Skin of body (tissue), 2 donors: ENCODE results near the gene BCAP31. TPM values are rescaled to one million over a fixed set of nuclear protein-coding genes. Genes with fewer than 3 reads are reported as not detected.
"Not testable (repeated sequence)": the region's sequence is repeated elsewhere in the genome, so short reads cannot be mapped to it uniquely, and the experiment has no call there.

Source experiments
- DNase-seq: peaks from one replicate; lab custom pipeline; 2025; lab: John Stamatoyannopoulos, UW
- total RNA-seq: library from RNA; depleted of rRNA; stranded (reverse); fragments of >200 nt; gene quantifications from one replicate; pipeline ENCODE4 v1.2.3, GENCODE V29; 2014

The BCAP31 gene
- total RNA-seq, 1 donor from 2014 or later = 92.8 TPM

DNA sequence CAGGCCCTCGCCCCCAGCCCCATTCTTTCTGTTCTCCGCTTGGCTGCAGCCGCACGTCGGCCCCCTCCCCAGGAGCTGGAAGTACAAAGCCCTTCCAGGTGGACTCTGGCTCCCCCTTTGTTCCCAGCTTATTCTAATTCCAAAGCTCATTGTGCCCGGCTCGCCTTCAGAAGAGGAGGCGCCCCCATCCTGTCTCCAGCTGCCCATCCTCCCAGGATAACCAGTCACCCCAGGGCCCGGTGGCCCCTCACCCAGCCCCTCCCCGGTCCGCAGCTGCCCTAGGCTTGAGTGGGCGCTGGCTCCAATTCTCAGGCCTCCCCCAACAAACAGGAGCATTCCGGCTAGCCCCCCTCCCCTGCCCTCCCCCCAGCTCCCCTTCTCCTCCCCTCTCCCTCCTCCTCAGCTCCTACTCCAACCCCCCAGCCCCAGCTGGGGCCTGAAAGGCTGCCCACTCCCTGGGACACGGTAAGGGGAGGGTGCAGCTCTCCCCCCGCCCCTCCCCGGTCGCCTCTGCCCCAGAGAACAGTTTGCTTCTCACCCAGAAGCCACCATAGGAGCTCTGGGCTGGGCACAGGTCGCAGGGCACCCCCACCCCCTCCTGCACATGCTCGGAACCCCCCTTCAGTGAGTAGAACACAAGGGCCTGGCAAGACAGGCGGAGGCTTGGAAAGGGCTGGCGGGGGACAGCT, 39.6 kb downstream of the BCAP31 start:
- DNase-seq = no peak

- DNase-seq = not testable (repeated sequence)
These were observed 40.7 kb downstream of the BCAP31 start for GRCh38 chrX:153683486-153683885.

DNA sequence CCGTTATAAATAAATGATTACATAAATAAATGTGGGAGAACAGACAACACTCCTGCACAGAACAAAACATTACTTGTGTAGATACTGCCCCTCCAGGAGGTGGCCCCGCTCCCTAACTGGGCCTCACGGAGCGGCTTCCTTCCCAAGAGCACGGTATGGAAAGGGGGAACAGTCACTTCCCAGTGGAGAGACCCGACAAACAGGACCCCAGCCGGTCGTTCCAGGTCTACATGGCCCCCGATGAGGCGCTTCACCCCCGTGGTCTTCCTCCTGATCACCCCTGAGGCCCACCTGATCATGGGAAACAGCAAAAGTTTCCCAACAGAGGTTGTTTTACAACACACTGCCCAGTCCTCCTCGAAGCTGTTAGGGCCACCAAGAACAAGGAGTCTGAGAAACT, 43.0 kb downstream of the BCAP31 start:
- DNase-seq = no peak

DNA sequence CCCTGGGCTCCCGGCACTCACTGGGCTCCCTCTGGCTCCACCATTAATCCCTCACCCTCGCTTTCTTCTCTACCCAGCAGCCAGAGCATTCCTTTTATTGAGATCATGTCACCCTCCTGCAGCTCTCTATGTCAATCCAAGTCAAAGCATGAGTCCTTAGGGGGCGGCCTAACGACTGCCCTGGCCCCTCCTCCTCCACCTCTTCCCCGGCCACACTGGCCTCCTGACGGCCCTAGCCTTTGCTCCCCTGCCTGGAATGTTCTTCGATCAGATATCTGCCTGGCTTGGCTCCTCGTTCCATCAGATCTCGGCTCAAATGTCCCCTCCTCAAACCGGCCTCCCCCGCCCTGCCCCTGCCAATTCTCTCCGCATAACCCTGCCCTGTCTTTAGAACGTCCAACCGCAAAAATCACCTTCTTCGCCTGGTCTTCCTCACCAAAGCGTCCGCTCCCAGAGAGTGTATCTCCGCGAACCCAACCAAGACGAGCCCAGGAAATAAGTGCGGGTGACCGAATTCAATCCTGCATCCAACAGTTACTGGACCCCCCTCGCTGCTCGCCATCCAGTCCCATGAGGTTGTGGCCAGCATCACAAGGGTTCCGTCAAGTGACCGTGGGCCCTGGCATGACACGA, 49.9 kb downstream of the BCAP31 start:
- no peak for DNase-seq

DNA sequence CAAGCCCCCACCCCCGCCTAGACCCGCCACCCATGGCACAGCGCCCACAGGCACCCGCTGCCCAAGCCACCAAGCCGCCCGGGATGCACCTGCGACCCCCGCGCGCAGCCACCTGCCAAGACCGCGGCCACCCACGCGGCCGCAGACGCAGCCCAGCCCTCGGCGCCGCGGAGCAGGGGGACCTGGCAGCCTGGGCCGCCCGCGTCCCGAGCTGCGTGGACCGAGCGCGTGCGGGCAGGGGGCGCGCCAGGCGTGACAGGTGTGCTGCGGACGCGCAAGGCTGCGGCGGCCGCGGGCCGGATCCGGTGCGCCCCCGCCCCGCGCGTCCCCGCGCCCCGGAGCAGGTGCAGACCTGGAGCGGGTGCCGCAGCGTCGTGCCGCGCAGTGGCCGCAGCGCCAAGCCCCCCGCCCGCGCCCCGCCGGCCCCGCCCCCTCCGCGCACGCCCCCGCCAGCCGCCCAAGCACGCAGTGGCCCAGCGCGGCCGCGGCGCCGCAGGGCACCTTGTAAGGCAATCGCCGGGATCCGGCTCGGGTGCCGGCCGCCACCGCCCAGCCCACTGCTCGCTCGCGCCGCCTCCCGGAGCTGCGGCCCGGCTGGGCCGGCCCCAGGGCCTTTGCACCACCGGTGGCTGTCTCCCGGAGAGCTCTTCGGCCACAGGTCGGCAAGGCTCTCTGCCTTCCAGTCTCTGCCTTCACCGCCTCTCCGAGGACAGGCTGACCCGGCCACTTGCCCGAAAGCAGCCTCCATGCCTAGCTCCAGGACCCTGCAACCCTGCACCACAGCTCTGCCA, 50.6 kb downstream of the BCAP31 start, which contains the start of gene PNCK:
PNCK (minus strand) TSS at position 386 of the 791 bp plus-strand sequence. CDS start 737 bp downstream, outside the sequence.
- no peak for DNase-seq

DNA sequence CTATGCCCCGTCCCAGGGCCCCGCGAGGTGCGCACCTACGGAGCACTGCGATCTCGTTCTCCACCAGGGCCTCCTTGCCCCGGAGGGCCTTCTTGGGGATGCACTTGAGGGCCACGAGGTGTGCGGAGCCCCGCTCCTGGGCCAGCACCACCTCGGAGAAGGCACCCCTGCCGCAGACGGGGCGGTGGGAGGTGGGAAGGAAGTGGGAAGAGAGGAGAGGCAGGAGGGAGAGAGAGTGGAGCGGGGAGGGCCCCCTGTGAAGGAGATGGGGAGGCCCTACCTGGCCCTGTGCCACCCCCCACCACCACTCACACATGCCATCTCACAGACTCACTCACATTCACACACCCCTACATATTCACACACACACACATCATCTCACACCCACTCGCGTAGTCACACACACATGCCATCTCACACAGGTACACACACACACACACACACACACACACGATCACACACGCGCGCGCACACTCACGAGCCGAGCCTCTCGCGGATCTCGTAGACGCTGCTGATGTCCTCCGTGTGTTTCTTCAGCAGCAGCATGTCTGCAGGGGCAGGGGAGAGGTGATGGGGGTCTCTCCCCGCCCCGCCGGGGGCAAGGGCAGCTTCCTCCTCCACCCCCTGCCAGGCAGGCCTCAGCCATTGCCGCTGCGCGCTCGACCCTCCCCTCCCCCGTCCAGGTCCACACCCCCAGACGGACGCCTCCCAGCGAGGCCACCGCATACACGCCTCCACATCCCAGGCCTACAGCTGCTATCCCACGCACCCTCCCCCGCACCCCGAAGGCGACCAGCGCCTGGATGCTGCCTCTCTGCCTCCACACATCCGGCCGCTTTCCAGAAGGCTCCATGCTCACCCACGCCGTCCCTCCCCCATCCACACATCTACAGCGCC, 51.4 kb downstream of the BCAP31 start:
- DNase-seq = no peak

GRCh38 chrX:153671589-153672530, 52.3 kb downstream of the BCAP31 start:
- DNase-seq = no peak

GRCh38 chrX:153670748-153671588, 53.2 kb downstream of the BCAP31 start:
- DNase-seq = no peak

DNA sequence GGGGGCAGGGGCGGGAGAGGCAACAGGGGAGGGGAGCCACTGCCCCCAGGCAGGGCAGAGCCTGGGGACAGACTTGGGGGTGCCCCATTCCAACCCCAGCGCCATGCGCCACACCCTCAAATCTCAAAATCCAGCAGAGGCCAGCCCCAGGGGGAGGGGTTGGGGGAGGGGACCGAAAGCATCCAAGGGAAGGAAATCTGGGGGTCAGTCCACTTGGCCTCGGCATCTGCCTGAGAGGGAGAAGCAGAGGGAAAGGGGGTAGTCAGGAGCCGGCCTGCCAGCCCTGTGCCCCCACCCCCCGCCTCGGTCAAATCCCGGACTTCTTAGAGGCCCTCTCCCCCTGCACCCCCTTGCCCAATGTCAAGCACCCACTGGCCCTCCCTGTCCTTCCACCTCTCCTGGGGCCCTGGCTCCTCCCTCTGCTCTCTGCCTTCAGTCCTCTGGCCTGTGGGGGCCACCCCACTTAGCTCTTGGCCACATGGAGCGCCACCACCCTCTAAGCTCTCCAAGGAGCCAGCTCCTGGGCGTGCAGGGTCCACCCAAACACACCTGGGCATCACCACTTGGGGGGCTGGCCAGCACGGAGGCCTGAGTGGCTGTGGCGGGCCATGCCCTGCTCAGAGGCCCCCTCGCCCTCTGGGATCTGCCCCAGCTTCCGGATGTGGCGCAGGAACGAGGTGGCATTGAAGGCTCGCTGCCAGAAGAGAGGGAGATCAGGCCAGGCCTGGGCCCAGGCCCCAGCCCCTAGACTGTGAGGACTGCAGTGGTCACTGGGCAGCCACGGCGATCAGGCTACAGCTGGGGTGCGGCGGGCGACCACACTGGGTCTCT, 54.1 kb downstream of the BCAP31 start:
- DNase-seq = no peak

DNA sequence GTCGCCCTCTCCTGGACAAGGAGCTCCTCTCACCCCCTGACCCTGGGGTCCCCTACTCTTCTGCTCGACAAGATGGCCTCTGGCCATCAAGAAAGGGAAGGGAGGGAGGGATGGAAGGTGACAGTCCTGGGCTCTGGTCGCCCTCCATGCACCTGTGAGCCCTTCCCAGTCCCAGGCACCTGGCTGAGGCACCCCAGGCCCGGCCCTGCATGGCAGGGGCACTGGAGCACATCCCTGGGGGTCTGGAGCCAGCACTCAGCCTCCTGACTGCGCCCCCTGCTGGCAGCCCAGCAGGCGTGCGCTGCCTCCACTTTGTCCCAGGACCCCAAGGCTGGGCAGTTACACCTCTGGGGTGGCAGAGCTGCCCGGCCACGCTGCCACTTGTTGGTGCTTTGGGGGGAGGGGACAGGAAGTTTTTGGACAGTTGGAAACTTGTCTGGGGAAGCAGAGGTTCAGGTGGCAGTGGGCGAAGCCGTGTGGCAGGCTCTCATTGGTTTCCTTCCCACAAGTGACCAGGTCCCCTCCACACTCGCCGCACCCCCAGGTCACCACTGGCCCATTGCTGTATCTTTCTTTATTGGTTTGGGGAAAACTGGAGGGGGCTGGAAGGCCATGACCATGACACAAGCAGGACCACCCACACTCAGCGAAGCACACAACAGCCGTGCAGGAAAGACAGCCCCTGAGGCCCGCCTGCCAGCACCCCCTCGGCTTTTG, 54.9 kb downstream of the BCAP31 start:
- DNase-seq = no peak

GRCh38 chrX:153668423-153669173, 55.6 kb downstream of the BCAP31 start:
- DNase-seq = no peak

GRCh38 chrX:153667956-153668396, 56.2 kb downstream of the BCAP31 start:
- peak; percentile 36 for DNase-seq

GRCh38 chrX:153667281-153667955, 56.8 kb downstream of the BCAP31 start:
- DNase-seq = no peak

DNA sequence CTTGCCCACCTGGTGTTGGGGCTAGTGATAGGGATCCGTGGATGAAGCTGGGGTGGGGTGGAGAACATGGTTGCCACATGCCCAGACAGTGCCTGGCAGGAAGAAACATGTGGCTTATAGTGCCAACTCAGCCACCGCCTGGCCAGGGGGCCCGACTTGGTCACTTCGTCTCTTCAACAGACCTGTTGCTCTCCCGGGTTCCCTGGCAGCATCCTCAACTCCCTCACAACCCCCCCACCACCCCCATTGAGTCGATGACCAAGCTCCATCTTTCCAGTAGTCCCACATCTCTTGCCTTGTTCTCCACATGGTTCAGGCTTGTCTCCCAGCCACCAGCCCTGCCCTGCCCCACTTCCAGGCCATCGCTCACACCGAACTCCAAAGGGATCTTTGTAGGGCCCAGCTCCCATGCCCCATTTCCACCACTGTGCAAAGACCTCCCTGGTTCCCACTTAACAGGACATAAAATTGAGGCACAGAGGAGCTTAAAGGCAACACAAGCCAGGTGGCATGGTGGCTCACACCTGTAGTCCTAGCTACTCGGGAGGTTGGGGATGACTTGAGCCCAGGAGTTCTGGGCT, 58.4 kb downstream of the BCAP31 start:
- DNase-seq = no peak

GRCh38 chrX:153662266-153662665, 61.9 kb downstream of the BCAP31 start:
- no peak for DNase-seq

DNA sequence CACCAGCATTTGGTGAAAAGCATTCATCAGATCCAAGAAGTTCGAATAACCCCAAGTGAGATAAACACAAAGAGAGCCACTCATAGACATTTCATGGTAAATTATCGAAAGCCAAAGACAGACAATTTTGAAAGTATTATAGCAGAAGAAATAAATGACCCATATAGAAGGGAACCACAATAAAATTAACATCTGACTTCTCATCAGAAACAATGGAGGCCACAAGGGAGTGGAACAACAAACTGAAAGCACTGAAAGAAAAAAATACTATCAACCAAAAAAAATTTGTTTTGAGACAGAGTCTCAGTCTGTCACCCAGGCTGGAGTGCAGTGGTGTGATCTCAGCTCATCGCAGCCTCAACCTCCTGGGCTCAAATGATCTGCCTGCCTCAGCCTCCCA, 64.9 kb downstream of the BCAP31 start:
- DNase-seq = no peak
